GM19351 (cell line): Measurements from ENCODE around the gene ZBTB7B.

ENCODE experiments used
- ATAC-seq: cut with Tn5 transposase; IDR thresholded peaks from one replicate; pipeline ENCODE4 v1.9.1; 2021; ENCODE audit warnings: mild to moderate bottlenecking, moderate library complexity; ENCODE audit not compliant: unreplicated experiment

Gene ZBTB7B

GRCh38 chr1:155034318-155035208 is 32.0 kb downstream of the ZBTB7B start:
- ATAC-seq: no peak

- no peak for ATAC-seq
Observed at GRCh38 chr1:155035936-155036335, 33.3 kb downstream of the ZBTB7B start.

DNA sequence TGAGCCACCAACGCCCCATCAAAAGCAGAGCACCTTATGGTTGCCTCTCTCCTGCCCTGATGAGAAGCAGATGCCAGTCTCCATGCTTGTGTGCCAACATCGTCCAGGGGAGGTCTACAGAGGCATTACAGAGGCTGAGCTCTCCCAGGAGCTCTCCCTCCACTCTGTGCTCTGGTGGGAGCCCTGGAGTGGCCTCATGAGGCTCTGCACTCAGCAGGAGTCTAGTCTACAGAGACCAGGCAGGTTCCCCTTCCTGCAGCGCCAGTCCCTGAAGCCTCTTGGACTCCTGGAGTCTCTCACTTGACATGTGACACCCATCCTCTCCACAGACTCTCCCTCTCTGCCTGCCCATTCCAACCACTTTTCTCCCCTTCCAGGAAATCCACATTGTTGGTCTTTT is 34.4 kb downstream of the ZBTB7B start:
- ATAC-seq: no peak

DNA sequence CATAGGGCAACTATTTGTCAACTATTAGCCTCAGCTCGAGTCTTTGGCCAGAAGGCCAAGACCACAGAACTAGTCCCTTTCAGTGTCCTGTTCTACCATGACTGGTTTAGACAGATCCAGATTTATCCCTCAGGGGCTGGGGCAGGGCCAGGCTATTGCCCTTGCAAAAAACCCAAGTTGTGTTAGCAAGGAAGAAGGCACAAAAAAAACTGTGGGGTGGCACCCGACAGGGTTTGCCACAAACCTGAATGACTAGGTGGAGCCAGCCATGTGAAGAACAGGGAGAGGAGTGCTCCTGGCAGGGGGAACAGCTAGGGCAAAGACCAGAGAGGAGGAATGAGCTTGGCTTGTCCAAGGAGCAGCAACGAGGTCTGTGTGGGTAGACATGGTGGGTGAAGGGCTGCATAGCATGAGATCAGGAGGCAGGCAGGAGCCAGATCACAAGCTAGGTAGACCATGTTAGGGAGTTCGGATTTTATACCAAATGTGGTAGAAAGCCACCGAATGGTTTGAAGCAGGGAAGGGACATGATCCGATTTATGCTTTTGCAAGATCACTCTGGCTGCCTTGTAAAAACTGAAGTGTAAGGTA is 35.3 kb downstream of the ZBTB7B start:
- ATAC-seq: no peak

DNA sequence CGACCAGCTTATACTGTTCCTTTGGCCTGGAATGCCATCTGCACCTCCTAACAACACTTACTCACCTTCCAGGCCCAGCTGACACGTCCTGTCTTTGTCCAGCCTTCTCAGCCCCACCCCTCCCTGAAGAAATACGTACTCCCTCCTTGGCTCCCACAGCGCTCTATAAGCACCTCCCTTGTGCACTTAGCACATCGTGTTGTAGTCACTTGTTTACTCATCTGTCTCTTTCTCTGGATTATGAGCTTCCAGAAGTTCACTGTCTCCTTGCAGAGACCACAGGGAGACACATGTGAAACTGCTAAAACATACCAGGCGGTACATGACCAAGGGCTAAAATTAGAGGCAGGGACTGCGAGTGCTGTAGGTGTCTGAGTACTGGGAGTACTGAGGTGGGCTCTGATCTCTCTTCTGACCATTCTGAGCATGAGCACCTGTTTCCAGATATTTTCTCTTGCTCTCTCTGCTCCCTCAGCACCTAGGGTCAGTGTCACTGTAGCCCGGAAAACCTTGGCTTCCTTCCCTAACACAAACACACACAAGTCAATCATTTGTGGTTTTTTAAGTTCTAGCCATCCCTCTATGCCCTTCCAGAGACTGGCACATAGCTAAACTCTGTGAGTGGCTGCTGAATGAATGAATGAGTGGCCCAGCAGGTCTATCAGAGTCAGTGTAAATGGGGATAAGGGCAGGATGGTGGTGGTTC is 36.2 kb downstream of the ZBTB7B start:
- ATAC-seq: no peak

DNA sequence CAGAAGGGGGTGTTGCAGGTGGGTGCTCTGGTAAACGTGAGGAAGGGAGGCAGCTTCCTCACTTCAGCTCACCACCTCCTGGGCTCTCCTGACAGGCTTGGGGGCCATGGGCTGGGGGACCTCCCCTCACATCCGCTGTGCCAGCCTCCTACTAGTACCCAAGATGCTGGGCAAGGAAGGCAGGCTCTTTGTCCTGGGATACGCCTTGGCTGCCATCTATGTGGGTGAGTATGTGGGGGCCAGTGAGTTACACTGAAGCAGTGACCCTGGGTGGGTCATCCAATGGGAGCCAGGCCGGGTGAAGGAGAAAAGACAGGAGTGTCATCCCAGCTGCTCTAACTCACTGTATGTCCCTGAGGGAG is 36.7 kb downstream of the ZBTB7B start:
- ATAC-seq: no peak

DNA sequence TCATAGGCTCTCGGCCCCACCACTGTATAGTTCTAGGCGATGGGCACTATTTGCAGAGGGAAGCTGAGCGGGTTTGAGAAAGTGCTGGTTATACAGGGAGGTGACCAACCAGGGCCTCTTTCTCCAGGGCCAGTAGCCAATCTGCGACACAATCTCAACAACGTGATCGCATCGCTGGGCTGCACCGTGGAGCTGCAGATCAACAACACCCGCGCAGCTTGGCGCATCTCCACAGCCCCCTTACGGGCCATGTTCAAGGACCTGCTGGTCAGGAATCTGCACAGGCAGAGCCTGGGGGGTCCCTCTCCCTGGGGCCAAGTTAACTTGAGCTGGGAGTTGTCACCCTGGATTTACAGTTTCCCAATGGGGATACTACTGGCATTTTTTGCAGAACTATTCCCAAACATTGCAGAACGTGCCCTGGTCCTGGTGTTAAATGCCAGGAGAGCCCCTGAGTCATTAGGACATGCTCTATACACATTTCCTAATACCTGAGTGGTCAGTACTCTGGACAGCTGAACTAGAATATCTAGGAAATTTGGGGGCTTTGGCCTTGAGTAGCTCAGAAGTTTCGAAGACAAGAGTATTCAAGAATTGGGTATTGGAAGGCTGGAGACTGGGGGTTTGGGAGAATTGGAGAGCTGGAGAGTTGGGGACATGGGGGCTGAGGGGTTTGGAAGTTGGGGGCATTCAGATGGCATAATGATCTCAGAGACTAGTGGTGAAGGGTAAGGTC is 37.9 kb downstream of the ZBTB7B start:
- no peak for ATAC-seq

DNA sequence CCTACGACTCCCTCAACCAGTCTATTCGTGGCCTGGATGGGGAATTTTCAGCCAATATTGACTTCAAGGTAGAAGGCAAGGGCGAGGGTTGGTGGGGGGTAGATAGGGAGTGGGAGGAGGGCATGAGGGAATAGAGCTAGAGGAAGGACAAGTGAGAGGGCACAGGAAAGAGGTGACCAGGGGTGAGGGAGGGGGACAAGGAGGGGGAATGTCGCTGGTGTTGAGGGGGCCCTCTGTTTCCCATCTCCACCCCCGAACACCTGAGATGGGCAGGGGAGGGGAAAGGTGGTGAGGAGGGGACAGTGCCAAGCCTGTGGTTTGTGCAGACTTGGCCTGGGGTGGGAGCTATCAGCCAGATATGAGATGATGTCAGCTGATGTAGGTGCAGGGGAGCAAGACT is 40.2 kb downstream of the ZBTB7B start:
- no peak for ATAC-seq

GRCh38 chr1:155043301-155043702 is 40.7 kb downstream of the ZBTB7B start:
- ATAC-seq: no peak

DNA sequence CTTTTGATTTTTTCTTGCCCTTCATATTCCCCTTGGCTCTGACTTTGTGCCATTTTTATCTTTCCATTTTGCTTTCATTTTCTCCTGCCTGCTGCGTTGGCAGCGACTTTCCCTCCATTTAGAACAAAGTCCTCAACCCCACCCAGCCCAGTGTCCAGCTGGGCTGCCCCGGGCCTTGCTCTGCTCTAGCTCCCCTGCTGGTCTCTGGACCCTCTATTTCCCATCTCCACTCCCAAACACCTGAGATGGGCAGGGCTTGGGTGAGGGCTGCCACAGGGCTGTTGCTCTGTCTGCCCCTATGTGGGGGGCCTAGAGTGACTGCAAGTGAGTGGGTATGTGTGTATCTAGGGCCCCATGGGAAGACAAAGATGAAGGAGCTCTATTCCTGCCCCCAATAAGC is 41.2 kb downstream of the ZBTB7B start:
- no peak for ATAC-seq

GRCh38 chr1:155044365-155044764 is 41.8 kb downstream of the ZBTB7B start:
- ATAC-seq: no peak

GRCh38 chr1:155044812-155045657 is 42.4 kb downstream of the ZBTB7B start:
- ATAC-seq: no peak

- ATAC-seq: no peak
Observed at GRCh38 chr1:155048449-155049334, 46.1 kb downstream of the ZBTB7B start.

DNA sequence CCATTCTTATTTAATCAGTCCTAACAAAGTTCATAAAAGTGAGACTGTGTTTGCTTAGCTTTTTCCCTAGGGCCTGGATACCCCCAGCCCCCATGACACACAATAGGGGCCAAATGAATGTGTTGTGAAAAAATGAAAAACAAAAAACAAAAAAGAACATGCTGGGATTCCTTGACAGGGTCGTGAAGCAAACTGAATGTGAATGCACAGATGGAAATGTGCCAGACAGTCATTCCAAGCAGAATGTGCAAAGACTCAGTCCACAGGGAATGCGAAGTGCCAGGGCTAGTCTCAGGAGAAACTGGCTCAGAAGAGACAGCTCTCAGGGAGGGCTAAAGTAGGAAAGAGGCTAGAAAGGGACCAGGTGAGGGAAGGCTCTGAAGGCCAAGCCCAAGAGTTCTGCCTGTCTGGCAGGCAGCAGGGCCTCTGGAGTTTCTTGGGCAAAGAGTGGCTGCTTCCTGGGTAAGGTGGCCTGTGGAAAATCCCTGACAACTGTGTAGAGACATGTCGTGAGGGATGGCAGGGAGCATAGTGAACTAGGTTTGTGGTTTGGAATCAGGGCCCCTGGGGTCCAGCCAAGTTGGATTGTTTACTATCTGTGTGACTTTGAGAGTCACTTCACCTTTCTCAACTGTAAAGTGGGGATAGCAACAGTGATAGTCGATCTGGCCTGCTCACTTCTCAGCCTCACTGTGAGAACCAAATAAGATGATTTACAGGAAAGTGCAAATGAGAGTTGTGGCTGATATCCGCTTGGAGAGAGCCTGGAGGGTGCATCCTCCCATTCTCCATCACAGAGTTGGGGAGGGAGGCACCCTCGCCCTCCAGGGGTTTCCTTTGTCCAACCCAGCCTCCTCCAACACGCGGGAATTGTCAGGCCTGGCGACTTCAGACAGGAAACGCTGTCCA is 47.3 kb downstream of the ZBTB7B start:
- no peak for ATAC-seq

GRCh38 chr1:155050560-155051341 is 48.1 kb downstream of the ZBTB7B start, which contains the start of gene ADAM15:
ADAM15 (plus strand) TSS chr1:155051316; CDS start chr1:155051387, 71 bp downstream.
- ATAC-seq: peak; percentile 64

- no peak for ATAC-seq
Observed at GRCh38 chr1:155051342-155051776, 48.8 kb downstream of the ZBTB7B start.

DNA sequence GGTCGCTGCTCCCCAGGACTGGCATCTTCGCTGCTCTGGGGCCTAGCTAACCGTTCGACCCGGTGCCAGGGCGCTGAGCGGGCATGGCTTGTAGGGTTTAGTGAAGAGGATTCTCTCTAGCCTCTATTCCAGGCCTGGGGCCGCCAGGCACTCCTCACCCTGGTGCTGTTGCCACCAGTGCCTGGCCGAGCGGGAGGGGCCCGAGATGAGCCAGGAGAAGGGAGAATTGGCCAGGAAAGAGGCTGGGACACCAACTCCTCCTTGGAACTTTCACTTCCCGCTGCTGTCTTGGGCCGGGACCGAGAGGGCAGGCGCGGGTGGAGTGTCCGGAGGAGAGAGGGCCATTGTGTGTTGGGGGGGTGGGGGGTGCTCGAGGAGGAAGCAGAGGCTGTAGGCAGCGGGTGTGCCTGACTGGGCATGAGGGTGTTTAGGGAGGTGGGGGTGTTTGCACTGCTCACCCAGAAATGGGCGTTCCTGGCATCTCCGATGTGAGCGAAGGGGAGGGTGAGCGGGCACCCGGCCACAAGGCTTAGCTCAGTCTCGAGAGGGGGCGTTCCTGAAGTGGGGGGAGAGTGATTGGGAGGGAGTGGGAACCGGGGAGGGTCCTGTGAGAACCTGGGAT is 49.3 kb downstream of the ZBTB7B start:
- ATAC-seq: peak; percentile 3
